ENCODE measurements around the gene SEMA4F. TPM values are rescaled to one million over a fixed set of nuclear protein-coding genes. Genes with fewer than 3 reads are reported as not detected.

Gene SEMA4F, protein sequence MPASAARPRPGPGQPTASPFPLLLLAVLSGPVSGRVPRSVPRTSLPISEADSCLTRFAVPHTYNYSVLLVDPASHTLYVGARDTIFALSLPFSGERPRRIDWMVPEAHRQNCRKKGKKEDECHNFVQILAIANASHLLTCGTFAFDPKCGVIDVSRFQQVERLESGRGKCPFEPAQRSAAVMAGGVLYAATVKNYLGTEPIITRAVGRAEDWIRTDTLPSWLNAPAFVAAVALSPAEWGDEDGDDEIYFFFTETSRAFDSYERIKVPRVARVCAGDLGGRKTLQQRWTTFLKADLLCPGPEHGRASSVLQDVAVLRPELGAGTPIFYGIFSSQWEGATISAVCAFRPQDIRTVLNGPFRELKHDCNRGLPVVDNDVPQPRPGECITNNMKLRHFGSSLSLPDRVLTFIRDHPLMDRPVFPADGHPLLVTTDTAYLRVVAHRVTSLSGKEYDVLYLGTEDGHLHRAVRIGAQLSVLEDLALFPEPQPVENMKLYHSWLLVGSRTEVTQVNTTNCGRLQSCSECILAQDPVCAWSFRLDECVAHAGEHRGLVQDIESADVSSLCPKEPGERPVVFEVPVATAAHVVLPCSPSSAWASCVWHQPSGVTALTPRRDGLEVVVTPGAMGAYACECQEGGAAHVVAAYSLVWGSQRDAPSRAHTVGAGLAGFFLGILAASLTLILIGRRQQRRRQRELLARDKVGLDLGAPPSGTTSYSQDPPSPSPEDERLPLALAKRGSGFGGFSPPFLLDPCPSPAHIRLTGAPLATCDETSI
- 10 to 100 TPM; 19.5 to 21.6 TPM for total RNA-seq
- 1 to 10 TPM; 6.8 to 8.1 TPM for polyA plus RNA-seq

DNA sequence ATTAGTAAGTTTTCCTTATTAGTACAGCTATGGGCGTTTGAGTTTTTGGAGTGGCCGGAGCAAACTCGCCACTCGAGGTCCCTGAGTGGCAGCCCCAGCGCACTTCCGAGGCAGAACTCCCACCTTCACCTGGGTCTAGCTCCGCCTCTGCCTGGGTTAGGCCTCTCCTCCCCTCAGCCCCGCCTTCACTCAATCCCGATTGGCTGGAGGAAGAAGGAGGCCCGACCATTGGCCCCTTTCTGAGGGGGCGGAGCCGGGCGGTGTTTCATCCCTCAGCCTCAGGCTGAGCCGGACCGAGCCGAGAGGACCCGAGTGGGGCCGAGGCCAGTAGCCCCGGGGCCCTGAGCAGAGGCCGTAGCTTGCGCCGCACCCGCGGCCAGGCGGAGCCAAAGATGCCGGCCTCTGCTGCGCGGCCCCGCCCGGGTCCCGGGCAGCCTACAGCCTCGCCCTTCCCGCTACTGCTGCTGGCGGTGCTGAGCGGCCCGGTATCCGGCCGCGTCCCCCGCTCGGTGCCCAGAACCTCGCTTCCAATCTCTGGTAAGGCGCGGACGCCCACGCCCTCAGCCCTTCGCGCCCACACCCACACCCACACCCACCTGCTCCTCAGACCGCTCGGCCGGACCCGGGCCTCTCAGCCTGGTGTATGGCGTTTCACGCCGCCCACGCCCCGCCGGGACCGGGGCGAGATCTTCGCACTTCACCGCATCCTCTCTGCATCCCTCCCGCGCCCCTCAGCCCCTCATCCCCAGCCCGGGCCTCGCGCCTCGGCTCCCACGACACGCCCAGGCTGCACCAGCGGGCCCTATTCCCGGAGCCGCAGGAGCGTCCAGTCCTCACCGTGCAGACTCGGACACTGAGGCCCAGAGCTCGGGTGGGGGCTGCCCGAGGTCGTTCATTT is at the start of gene SEMA4F:
SEMA4F (plus strand) TSS at position 263 of the 898 bp plus-strand sequence; CDS start at position 393, 130 bp downstream.
- intact Hi-C loops (cut with micrococcal nuclease), result loop anchor here (2.0 to 10.0 kb wide), 3 partner anchors 169 to 917 kb away; partner anchors contain the start of genes CCDC142, HK2, TPRKB and TTC31
- CTCF ChIA-PET (ENCODE audit: partially characterized antibody), result interaction anchor here (1.0 to 1.2 kb wide), 2 partner anchors 61 to 221 kb away, joined by 3 to 4 read pairs; no protein-coding TSS in a partner anchor
- H3K9me3 ChIP-seq (ENCODE audit: control insufficient read depth in 1 of 2, low read length in 2 of 2), result no peaks in the 10 kb centered on the region
- H3K27me3 ChIP-seq (ENCODE audit: insufficient read depth, low read length), result no peaks in the 10 kb centered on the region
- DNase-seq, result peak; percentile 91 to 96 (median 94)
- Mint-ChIP-seq H3K4me1 (peaks cover 13 to 29% (median 22%) of the 10 kb centered on the region in 4 donors), H3K27ac (peak within 1 kb of the TSS; percentile 62 to 94 (median 90)), H3K36me3 (peaks cover 19 to 20% of the 10 kb centered on the region in 2 donors), H3K27me3 (peaks cover 2 to 4% of the 10 kb centered on the region in 2 donors), H3K4me3 (peak within 1 kb of the TSS; percentile 88 to 96 (median 92)), H3K9me3 (no peaks in the 10 kb centered on the region)
- peaks cover 16% of the 10 kb centered on the region for H3K4me1 ChIP-seq (ENCODE audit: insufficient read depth, low read length)
- no peaks in the 10 kb centered on the region for H3K36me3 ChIP-seq (ENCODE audit: insufficient read depth, low read length)
- peak within 1 kb of the TSS; percentile 58 for H3K27ac ChIP-seq (ENCODE audit: low read depth, low read length)
- POLR2A ChIA-PET (ENCODE audit: partially characterized antibody), result interaction anchor here (1.0 kb wide), 1 partner anchor 171 kb away, joined by 3 read pairs; no protein-coding TSS in a partner anchor
- peak within 1 kb of the TSS; percentile 31 to 89 for H3K4me3 ChIP-seq (ENCODE audit: low read length in 2 of 2)

DNA sequence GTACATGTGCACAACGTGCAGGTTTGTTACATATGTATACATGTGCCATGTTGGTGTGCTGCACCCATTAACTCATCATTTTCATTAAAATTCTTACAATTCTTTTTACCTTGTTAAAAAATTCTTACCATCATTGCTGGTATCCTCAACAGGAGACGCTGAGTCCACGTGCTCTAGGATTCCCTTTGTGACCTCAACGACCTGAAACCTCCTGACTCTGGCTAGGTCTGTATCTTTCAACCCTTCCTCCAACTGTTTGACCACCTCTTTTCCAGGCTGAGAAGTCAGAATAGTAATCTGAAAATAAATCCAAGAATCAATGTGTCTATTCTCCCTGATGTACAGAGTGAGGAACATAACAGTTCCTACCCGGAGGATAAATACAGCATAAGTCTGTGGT is 47.1 kb upstream of the SEMA4F start:
- Mint-ChIP-seq H3K4me3 (no peak overlapping the region), H3K4me1 (peaks cover 0 to 2% (median under 1%) of the 10 kb centered on the region in 4 donors), H3K9me3 (peaks cover 0 to 7% (median 0%) of the 10 kb centered on the region in 8 donors), H3K27ac (no peak overlapping the region), H3K27me3 (peaks cover 27 to 38% of the 10 kb centered on the region in 2 donors), H3K36me3 (no peaks in the 10 kb centered on the region)
- no peaks in the 10 kb centered on the region for H3K36me3 ChIP-seq (ENCODE audit: insufficient read depth, low read length)
- no peaks in the 10 kb centered on the region for H3K4me1 ChIP-seq (ENCODE audit: insufficient read depth, low read length)
- intact Hi-C loops (cut with micrococcal nuclease), result no loop called here
- H3K9me3 ChIP-seq (ENCODE audit: control insufficient read depth in 1 of 2, low read length in 2 of 2), result no peaks in the 10 kb centered on the region
- POLR2A ChIA-PET (ENCODE audit: partially characterized antibody), result no interaction called here
- CTCF ChIA-PET (ENCODE audit: partially characterized antibody), result no interaction called here
- H3K4me3 ChIP-seq (ENCODE audit: low read length in 2 of 2), result no peak overlapping the region
- no peak for DNase-seq
- no peak overlapping the region for H3K27ac ChIP-seq (ENCODE audit: low read depth, low read length)
- no peaks in the 10 kb centered on the region for H3K27me3 ChIP-seq (ENCODE audit: insufficient read depth, low read length)

DNA sequence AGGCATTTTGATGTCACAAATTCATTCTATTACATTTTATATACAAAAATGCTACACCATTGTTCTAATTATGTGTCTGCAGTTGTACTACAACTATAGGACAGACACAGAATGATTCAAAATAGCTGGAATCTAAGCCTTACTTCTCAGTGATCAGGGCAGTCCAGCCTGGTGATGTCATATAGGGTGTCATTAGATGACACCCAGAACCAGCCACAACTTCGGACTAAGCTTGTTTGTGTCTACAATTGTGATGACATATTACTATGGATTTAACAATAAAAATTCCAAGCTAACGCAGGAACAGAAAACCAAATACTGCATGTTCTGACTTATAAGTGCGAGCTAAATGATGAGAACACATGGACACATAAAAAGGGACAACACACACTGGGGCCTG is 36.9 kb upstream of the SEMA4F start:
- Histone ChIP-seq H3K27me3 (ENCODE audit: insufficient read depth, low read length) (peaks cover 13% of the 10 kb centered on the region), H3K27ac (ENCODE audit: low read depth, low read length) (no peak overlapping the region), H3K9me3 (ENCODE audit: control insufficient read depth in 1 of 2, low read length in 2 of 2) (no peaks in the 10 kb centered on the region), H3K4me3 (ENCODE audit: low read length in 2 of 2) (no peak overlapping the region), H3K4me1 (ENCODE audit: insufficient read depth, low read length) (no peaks in the 10 kb centered on the region), H3K36me3 (ENCODE audit: insufficient read depth, low read length) (no peaks in the 10 kb centered on the region)
- H3K4me3 Mint-ChIP-seq, result no peak overlapping the region
- no peaks in the 10 kb centered on the region for H3K36me3 Mint-ChIP-seq
- peaks cover 23 to 38% of the 10 kb centered on the region in 2 donors for H3K27me3 Mint-ChIP-seq
- H3K9me3 Mint-ChIP-seq, result peaks cover 0 to 2% (median 0%) of the 10 kb centered on the region in 8 donors
- no peak overlapping the region for H3K27ac Mint-ChIP-seq
- H3K4me1 Mint-ChIP-seq, result no peaks in the 10 kb centered on the region
- intact Hi-C loops (cut with micrococcal nuclease), result no loop called here
- no peak for DNase-seq
- ChIA-PET CTCF (ENCODE audit: partially characterized antibody) (no interaction called here), POLR2A (ENCODE audit: partially characterized antibody) (no interaction called here)

DNA sequence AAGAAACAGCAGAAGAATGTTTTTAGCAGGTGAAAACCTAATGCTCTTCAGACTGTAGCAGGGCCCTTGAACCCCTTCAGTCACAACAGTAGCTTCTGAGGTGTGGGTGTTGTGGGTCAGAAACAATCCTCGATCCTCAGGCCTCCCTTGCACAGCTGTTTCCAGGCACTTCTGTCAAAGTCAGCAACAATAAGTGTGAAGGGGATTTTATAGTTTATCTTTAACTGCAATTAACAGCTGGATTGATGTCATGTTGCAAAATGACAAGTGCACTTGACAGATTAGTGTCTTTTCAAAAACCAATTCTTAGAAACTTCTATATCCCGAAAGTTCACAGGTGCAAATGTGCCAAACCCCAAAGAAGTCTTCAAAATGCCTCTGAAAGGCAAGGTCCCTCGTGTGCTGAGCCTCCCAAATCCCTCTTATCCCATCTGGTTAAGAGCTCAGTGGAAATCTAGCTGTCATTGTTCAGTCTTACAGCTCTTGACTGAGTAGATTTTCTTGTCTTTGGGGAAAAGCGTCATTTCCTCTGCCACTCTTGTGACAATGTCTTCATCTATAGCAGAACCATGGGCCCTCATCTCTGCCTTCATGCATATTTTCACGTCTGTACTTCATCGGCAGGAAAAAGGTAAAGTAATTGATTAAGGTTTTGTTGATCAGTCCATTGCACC is 35.5 kb upstream of the SEMA4F start:
- no peak for DNase-seq
- H3K4me1 ChIP-seq (ENCODE audit: insufficient read depth, low read length), result no peaks in the 10 kb centered on the region
- peaks cover 13% of the 10 kb centered on the region for H3K27me3 ChIP-seq (ENCODE audit: insufficient read depth, low read length)
- H3K27ac ChIP-seq (ENCODE audit: low read depth, low read length), result no peak overlapping the region
- Mint-ChIP-seq H3K4me1 (no peaks in the 10 kb centered on the region), H3K4me3 (no peak overlapping the region), H3K36me3 (no peaks in the 10 kb centered on the region), H3K27me3 (peaks cover 16 to 26% of the 10 kb centered on the region in 2 donors), H3K9me3 (no peaks in the 10 kb centered on the region), H3K27ac (no peak overlapping the region)
- H3K36me3 ChIP-seq (ENCODE audit: insufficient read depth, low read length), result no peaks in the 10 kb centered on the region
- H3K4me3 ChIP-seq (ENCODE audit: low read length in 2 of 2), result no peak overlapping the region
- H3K9me3 ChIP-seq (ENCODE audit: control insufficient read depth in 1 of 2, low read length in 2 of 2), result no peaks in the 10 kb centered on the region
- intact Hi-C loops (cut with micrococcal nuclease), result no loop called here
- ChIA-PET POLR2A (ENCODE audit: partially characterized antibody) (no interaction called here), CTCF (ENCODE audit: partially characterized antibody) (no interaction called here)

DNA sequence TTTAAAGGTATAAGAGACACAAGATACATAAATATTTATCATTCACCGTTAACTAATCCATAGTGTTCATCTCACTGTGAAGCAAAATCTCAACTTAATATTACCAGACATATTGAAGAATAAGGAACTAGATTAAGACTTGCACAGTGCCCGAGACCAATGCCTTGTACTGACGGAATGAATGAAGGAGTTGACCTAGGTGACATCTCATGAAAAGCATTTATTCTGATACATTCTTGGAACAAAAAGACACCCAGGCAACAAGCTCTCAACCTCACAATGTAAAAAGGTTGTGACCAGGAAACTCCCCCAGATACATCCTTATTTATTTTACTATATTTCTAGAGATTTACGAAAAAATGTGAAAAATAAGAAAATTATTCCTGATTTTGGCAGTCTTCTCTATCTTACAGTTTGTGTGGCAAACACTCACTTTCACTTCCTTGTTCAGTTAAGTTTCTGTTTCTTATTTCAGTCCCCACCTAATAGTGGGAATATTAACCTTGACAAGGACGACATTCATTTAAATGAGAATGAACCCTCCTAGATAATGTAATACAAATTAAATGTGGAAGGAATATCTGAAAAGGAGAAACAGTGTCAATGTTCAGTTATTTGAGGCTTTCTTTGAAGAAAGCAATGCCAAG is 34.3 kb upstream of the SEMA4F start:
- Mint-ChIP-seq H3K4me3 (no peak overlapping the region), H3K4me1 (no peaks in the 10 kb centered on the region), H3K27me3 (peaks cover 15% of the 10 kb centered on the region in 2 donors), H3K27ac (no peak overlapping the region), H3K9me3 (no peaks in the 10 kb centered on the region), H3K36me3 (no peaks in the 10 kb centered on the region)
- H3K27ac ChIP-seq (ENCODE audit: low read depth, low read length), result no peak overlapping the region
- CTCF ChIA-PET (ENCODE audit: partially characterized antibody), result no interaction called here
- no peaks in the 10 kb centered on the region for H3K4me1 ChIP-seq (ENCODE audit: insufficient read depth, low read length)
- H3K4me3 ChIP-seq (ENCODE audit: low read length in 2 of 2), result no peak overlapping the region
- H3K27me3 ChIP-seq (ENCODE audit: insufficient read depth, low read length), result peaks cover 4% of the 10 kb centered on the region
- no peak for DNase-seq
- no peaks in the 10 kb centered on the region for H3K9me3 ChIP-seq (ENCODE audit: control insufficient read depth in 1 of 2, low read length in 2 of 2)
- no peaks in the 10 kb centered on the region for H3K36me3 ChIP-seq (ENCODE audit: insufficient read depth, low read length)
- intact Hi-C loops (cut with micrococcal nuclease), result no loop called here
- POLR2A ChIA-PET (ENCODE audit: partially characterized antibody), result no interaction called here

DNA sequence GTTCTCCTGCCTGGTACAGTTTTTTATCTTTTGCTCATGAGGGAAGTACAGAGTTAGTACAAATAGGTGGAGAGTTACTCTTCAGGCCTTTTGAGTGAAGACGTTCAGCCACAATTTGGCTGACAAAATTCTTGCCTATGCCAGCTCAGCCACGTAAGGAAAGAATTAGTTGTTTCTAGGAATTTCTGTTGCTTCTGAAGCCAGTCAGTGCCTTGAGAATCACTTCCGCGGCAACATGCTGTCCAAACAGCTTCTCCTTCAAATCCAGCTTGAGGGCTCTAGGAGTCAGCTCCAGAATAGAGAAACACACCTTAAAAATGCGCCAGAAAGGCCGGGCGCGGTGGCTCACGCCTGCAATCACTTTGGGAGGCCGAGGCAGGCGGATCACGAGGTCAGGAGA is 33.4 kb upstream of the SEMA4F start:
- ChIA-PET POLR2A (ENCODE audit: partially characterized antibody) (no interaction called here), CTCF (ENCODE audit: partially characterized antibody) (no interaction called here)
- Histone ChIP-seq H3K27ac (ENCODE audit: low read depth, low read length) (no peak overlapping the region), H3K4me1 (ENCODE audit: insufficient read depth, low read length) (no peaks in the 10 kb centered on the region), H3K4me3 (ENCODE audit: low read length in 2 of 2) (no peak overlapping the region), H3K36me3 (ENCODE audit: insufficient read depth, low read length) (no peaks in the 10 kb centered on the region), H3K27me3 (ENCODE audit: insufficient read depth, low read length) (peaks cover 4% of the 10 kb centered on the region), H3K9me3 (ENCODE audit: control insufficient read depth in 1 of 2, low read length in 2 of 2) (no peaks in the 10 kb centered on the region)
- intact Hi-C loops (cut with micrococcal nuclease), result no loop called here
- DNase-seq, result no peak
- H3K4me3 Mint-ChIP-seq, result no peak overlapping the region
- H3K9me3 Mint-ChIP-seq, result no peaks in the 10 kb centered on the region
- H3K27me3 Mint-ChIP-seq, result peaks cover 8 to 11% of the 10 kb centered on the region in 2 donors
- no peak overlapping the region for H3K27ac Mint-ChIP-seq
- no peaks in the 10 kb centered on the region for H3K4me1 Mint-ChIP-seq
- H3K36me3 Mint-ChIP-seq, result no peaks in the 10 kb centered on the region

All from CD4-positive, alpha-beta memory T cell (primary cell).